H54 (cell line): Measurements from ENCODE around the gene MAP2K4.

ENCODE experiments used
- DNase-seq: peaks from one replicate; pipeline ENCODE4 v3.0.0; 2011; ENCODE audit warnings: low spot score, mixed read lengths; ENCODE audit not compliant: insufficient read length
- FAIRE-seq: peaks from 3 replicates; lab custom pipeline; 2011; peaks lifted over from hg19 to GRCh38; lab: Jason Lieb, UNC
- POLR2A ChIP-seq: IDR thresholded peaks from 2 replicates; pipeline ENCODE4 v1.6.1; 2011; ENCODE audit warnings: low read depth, mild to moderate bottlenecking, low read length

The MAP2K4 gene

DNA sequence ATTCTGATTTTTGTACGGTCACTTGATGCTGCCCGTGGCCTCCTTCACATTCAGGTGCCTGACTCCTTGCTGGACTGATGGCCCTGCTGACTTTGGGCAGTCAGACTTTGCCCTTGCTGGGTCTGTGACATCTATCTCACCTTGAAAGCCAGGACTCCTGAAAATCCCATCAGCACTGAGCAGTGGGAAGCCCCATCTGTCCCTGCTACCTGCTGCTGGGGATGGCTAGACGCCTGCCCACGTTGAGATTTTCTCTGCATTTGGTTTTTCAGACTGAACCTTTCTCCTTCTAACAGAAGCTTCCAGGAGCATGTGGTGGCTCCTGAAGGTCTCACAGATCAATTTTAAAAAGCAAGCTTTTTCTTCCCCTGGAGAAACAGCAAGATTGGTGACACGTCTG lies 13.2 kb upstream of the MAP2K4 start:
- FAIRE-seq (no peak), DNase-seq (no peak)
- no peak for TF ChIP-seq POLR2A

DNA sequence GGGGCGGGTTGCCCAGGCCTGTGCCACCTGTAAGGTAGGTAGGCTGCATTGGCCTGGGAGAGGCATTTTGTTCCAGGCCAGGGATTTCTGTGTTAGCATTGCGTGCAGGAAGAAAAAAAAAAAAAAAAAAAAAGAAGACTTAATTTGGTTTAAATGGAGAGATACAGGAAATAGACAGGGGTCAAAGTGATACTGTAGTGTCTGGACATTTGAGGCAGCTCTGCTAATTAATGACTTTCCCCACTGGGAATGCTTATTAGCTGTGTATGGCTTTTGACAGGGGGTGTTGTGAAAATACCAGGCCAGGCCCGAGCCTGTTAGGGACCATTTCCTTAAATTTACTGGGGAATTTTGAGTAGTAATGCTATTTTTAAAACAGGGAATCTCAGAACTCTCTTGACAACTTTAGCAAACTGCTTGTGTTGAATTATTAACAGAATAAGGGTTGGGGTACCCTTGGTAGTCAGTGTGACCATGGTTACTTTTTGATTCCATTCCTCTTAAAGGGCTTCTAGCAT lies 1.0 kb downstream of the MAP2K4 start:
- no peak for TF ChIP-seq POLR2A
- DNase-seq = no peak
- no peak for FAIRE-seq

DNA sequence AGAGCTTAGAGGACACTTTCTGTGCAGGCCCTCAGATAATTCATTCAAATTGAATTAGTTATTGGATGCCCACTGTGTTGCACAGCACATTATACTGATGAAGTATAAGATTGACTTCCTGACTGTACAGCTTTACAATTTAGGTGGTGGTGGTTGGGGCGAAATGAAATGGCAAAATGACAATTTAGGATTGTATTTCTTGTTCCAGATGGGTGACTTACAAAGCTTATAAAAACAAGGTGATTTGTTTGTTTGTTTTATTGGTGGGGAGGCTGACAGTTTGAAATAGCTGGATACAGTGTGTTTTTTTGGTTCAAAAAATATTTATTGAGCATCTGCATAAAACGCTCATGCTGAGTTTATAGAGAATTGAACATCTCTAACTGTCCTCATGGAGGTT lies 1.6 kb downstream of the MAP2K4 start:
- no peak for TF ChIP-seq POLR2A
- DNase-seq (no peak), FAIRE-seq (no peak)

DNA sequence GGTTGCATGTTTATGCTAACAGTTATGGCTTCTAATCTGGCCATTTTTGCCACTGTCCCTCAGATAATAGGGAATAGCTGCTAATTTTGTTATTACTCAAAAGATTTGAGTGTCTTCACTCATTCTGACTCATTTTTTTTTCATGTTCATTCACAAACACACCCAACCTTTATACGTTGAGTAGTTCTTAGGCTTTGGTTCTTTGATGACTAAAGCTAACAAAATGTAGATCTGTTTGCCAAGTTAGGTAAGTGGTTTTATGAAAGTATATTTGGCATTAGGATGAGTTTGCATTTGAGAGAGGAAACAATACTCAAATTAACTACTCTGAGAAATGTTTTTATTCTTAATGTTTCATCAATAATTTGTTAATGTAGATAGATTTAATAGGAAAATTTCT lies 3.6 kb downstream of the MAP2K4 start:
- DNase-seq (peak; percentile 70), FAIRE-seq (peak; percentile 91)
- no peak for TF ChIP-seq POLR2A

DNA sequence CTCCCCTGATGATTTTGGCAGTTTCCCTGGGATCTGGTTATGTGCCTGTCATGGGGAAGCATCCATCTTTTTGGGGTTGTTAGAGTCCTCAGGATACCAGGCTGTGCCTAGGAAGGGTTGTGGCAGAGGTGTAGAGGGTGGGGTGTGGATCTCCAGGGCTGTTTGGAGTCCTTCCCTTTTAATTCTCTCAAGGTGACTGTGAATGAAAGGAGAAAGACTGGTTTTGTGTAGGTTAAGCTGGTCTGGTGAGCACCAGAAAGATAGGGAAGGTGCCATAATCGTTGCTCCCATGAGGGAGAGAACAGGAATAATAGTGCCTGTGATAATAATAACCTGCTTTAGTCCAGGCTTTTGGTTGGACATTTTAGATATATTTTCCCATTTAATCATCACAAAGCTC lies 7.0 kb downstream of the MAP2K4 start:
- TF ChIP-seq POLR2A = no peak
- FAIRE-seq (no peak), DNase-seq (no peak)

DNA sequence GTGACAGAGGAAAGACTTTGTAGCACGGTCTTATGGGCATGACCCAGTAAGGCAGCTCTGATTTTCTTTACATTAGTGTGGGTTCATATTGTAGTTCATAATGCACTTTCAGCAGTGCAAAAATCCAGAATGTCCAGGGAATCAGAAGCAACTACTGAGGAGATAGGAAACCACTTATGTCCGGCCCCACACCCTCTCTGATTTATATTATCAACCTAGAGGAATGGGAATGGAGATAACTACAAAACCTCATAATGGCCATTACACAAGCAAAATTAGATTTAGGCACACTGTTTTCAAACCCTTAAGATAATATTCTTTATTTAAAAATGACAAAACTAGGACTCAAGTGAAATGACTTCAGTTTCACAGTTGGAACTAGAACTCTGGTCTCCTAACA lies 7.9 kb downstream of the MAP2K4 start:
- TF ChIP-seq POLR2A = no peak
- FAIRE-seq (no peak), DNase-seq (no peak)

DNA sequence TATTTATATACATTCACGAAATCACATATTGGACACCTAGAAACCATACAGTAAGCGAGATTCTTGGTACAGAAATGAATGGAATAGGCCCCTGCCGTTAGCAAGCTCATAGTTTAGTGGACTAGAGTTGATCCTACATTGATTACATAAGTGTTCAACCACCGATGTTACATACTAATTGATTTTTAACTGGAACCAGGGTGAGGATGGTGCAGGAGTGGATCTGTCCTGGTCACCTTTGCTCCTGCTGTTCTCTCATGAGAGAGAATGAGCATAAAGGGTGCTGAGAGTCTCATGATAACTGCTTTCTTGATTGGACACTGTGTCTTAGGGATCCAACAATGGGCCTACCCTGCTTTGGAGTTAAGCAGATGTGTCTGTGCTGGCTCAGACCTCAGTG lies 13.9 kb downstream of the MAP2K4 start:
- no peak for TF ChIP-seq POLR2A
- no peak for DNase-seq
- FAIRE-seq = no peak

DNA sequence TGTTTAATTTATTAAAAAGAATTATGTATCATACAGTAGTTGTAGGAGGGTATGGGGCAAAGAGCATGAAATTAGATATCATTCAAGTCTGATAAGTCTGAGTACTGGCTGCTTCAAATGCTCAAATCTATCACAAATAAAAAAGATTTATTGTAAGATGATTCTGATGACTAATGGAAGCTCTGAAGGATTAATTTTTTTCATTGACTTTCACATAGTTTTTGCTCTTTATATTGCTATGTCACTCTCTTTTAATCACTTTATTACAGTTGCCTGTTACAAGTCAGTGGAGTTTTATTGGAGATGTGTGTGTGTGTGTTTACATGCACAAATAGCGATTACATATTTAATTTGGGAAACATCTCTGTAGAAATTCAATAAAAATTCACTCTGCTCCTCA lies 15.0 kb downstream of the MAP2K4 start:
- no peak for TF ChIP-seq POLR2A
- FAIRE-seq (no peak), DNase-seq (no peak)

DNA sequence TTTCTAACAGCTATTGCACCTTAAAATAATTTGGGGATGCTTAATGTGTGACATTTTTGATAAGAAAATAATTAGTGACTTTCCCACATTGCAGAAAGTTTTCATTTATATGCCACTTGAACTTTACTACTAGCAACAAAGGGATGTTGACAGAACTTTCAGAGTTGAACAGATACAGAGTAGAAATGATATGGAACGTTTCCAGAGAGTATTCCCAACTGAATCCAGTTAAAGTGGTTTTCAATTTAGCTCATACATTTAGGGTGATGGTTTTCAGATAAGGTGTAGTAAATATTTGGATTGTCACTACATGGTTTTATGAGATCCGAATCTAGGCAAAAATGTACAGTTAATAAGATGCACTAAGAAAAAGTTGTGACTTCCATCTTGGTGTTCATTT lies 17.3 kb downstream of the MAP2K4 start:
- no peak for TF ChIP-seq POLR2A
- FAIRE-seq (peak; percentile 33), DNase-seq (no peak)

DNA sequence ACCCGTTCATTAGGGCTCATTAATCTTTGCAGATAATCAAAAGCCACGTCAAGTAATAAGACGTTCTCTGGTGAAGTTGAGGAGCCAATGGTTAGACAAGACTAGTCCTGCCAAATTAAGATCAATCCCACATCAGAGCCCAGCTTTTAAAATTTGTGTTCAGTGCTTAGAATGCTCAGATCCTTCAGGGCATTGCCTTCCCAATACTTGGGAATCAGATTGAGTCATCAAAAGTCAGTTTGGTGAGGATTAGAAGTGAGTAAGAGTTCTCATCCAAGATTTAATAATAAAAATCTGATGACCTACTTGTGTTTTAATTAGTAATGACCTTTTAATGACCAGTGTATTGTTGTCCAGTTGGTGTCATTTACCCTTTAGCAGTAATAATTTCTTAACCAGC lies 19.8 kb downstream of the MAP2K4 start:
- TF ChIP-seq POLR2A = no peak
- FAIRE-seq (peak; percentile 83), DNase-seq (no peak)

DNA sequence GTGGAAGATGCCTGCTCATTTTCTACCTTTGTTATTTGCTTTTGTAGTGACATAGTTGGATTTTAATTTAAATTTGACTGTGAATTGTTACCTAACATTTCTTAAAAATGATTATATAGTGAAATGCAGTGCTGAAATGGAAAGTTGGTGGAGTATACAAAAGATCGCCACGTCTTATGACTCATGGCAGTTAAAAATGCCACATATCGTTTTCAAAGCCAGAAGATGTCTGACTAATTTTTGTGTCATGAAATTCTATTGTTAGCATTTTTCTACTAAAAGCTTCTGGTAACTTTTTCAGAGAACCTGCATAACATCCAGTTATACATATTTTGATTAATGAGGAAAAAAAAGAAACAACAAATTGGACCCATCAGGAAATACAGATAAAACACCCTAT lies 20.6 kb downstream of the MAP2K4 start:
- FAIRE-seq = peak; percentile 95
- DNase-seq = peak; percentile 23
- TF ChIP-seq POLR2A = no peak

DNA sequence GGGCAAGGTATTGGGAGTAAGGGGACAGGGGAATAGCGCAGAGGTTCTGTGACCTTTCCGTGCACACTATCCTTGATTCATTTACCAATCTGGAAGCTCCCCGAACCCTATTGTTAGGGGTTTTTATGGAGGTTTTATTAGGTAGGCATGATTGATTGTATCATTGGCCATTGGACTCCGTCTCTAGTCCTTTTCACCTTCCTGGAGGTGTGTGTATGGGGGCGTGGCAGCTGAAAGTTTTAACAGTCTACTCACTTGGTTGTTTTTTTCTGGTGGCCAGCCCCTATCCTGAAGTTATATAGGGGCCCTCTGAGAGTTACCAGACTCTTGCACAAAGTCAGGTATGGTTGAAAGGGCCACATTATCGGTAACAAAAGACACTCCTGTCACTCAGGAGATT lies 23.0 kb downstream of the MAP2K4 start:
- DNase-seq (no peak), FAIRE-seq (no peak)
- TF ChIP-seq POLR2A = no peak

DNA sequence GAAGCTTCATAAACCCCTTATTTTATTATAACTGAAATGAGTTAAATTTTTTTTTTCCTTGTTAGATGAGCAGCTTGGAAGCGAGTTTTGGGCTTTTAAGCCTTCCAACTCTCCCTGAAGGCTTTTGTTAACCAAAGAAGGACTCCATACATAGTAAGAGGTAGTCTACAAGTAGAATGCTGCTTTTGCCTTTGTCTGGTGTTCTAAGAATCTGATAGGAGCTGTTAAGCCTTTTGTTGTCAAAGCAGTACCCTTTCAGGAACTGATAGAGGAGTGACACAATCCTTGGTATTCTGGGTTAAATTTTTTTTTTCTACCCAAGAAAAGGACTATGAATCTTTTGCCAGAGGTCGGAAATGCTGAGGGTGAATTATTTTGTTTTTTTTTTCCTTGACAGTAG lies 26.1 kb downstream of the MAP2K4 start:
- no peak for FAIRE-seq
- no peak for TF ChIP-seq POLR2A
- DNase-seq = no peak

DNA sequence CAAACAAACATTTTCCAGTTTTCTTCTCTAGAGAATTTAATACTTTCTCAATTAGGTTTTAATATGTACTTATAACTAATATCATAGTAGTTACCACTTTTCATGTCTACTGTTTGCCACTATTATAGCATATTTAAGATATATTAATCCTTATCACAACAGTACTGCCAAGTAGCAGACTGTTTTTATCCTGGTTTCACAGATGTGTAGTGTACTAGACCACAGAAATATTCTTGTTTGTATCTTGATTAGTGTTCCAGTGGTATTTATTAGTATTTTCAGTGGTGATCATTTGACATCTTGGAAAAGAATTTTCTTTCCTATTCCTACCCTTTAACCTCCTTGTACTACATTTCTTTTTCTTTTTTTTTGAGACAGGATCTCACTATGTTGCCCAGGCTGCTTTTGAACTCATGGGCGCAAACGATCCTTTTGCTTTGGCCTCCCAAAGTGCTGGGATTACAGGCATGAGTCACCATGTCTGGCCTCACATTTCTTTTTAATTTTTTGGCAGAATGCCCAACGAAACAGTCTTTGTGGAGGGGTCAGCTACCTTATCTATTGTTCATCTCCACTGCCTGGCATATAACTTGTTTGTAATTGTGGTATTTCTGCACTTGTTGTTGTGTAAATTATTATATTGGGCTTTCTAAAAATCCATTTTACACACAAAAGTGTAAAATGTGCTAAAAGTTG lies 27.2 kb downstream of the MAP2K4 start:
- DNase-seq = no peak
- no peak for TF ChIP-seq POLR2A
- peak; percentile 91 for FAIRE-seq

DNA sequence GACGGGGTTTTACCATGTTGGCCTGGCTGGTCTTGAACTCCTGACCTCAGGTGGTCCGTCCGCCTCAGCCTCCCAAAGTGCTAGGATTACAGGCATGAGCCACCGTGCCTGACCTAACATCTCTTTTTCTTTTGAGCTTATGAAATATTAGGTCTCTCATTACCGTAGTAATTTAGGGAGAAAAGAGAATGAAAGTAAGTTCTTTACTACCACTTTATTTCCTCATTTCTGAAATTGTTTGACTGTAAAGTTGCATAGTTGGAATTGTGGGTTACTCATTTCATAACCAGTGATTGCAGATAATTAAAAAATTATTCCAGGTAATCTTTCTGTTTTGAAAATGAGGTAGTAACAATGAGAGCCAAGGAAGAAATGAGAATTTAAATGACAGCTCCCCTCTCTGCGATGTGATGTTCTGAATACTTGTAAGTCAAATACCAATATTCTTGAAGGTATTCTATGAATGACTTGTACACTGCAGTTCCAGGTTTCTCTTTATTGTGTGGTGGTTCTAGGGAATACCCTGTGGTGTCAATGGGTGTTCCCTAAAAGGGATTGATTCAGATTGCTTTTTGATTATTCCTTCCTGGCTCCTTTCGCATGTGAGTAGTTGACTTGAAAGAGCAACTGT lies 28.3 kb downstream of the MAP2K4 start:
- no peak for TF ChIP-seq POLR2A
- DNase-seq (no peak), FAIRE-seq (no peak)
